ENCODE data around the gene LRRN4. TPM values are rescaled to one million over a fixed set of nuclear protein-coding genes. Genes with fewer than 3 reads are reported as not detected.
"Not testable (repeated sequence)": the region's sequence is repeated elsewhere in the genome, so short reads cannot be mapped to it uniquely, and the experiment has no call there.

The LRRN4 gene
- total RNA-seq, 1 donor from 2014 or later: 19.4 TPM

- peak; percentile 61 for DNase-seq (ENCODE audit: extremely low read depth, low read depth, low spot score)
Measured at GRCh38 chr20:6034134-6034969, 19.5 kb downstream of the LRRN4 start.

- not testable (repeated sequence) for DNase-seq (ENCODE audit: extremely low read depth, low read depth, low spot score)
Measured at GRCh38 chr20:6032907-6033306, 21.0 kb downstream of the LRRN4 start.

GRCh38 chr20:6030453-6031080, 23.3 kb downstream of the LRRN4 start:
- no peak for DNase-seq (ENCODE audit: extremely low read depth, low read depth, low spot score)

- DNase-seq (ENCODE audit: extremely low read depth, low read depth, low spot score): no peak
Measured at GRCh38 chr20:6029538-6029937, 24.3 kb downstream of the LRRN4 start.

- DNase-seq (ENCODE audit: extremely low read depth, low read depth, low spot score): no peak
Measured at GRCh38 chr20:6028818-6029217, 25.0 kb downstream of the LRRN4 start.

- DNase-seq (ENCODE audit: extremely low read depth, low read depth, low spot score): no peak
Measured at GRCh38 chr20:6026051-6026450, 27.8 kb downstream of the LRRN4 start.

- no peak for DNase-seq (ENCODE audit: extremely low read depth, low read depth, low spot score)
Measured at GRCh38 chr20:6024768-6025167, 29.1 kb downstream of the LRRN4 start.

GRCh38 chr20:6017880-6018279, 36.0 kb downstream of the LRRN4 start:
- no peak for DNase-seq (ENCODE audit: extremely low read depth, low read depth, low spot score)

GRCh38 chr20:6017467-6017866, 36.4 kb downstream of the LRRN4 start:
- no peak for DNase-seq (ENCODE audit: extremely low read depth, low read depth, low spot score)

- no peak for DNase-seq (ENCODE audit: extremely low read depth, low read depth, low spot score)
Measured at GRCh38 chr20:6014957-6015356, 38.9 kb downstream of the LRRN4 start.

GRCh38 chr20:6014017-6014416, 39.8 kb downstream of the LRRN4 start:
- DNase-seq (ENCODE audit: extremely low read depth, low read depth, low spot score): no peak

- no peak for DNase-seq (ENCODE audit: extremely low read depth, low read depth, low spot score)
Measured at GRCh38 chr20:6012179-6012578, 41.7 kb downstream of the LRRN4 start.

- peak; percentile 34 for DNase-seq (ENCODE audit: extremely low read depth, low read depth, low spot score)
Measured at GRCh38 chr20:6008254-6008653, 45.6 kb downstream of the LRRN4 start.

GRCh38 chr20:6007529-6008103, 46.2 kb downstream of the LRRN4 start:
- no peak for DNase-seq (ENCODE audit: extremely low read depth, low read depth, low spot score)

- DNase-seq (ENCODE audit: extremely low read depth, low read depth, low spot score): no peak
Measured at GRCh38 chr20:6007094-6007528, 46.7 kb downstream of the LRRN4 start.

GRCh38 chr20:6006603-6006949, 47.3 kb downstream of the LRRN4 start:
- no peak for DNase-seq (ENCODE audit: extremely low read depth, low read depth, low spot score)

- DNase-seq (ENCODE audit: extremely low read depth, low read depth, low spot score): no peak
Measured at GRCh38 chr20:6000871-6001270, 53.0 kb downstream of the LRRN4 start.

- DNase-seq (ENCODE audit: extremely low read depth, low read depth, low spot score): no peak
Measured at GRCh38 chr20:5999783-6000182, 54.1 kb downstream of the LRRN4 start.

- no peak for DNase-seq (ENCODE audit: extremely low read depth, low read depth, low spot score)
Measured at GRCh38 chr20:5996765-5997164, 57.1 kb downstream of the LRRN4 start.

GRCh38 chr20:5991623-5992441, 62.0 kb downstream of the LRRN4 start:
- no peak for DNase-seq (ENCODE audit: extremely low read depth, low read depth, low spot score)

- DNase-seq (ENCODE audit: extremely low read depth, low read depth, low spot score): no peak
Measured at GRCh38 chr20:5990946-5991345, 62.9 kb downstream of the LRRN4 start.

All from glomerular endothelial cell (primary cell).